ENCODE data around the gene RIMBP2. TPM values are rescaled to one million over a fixed set of nuclear protein-coding genes. Genes with fewer than 3 reads are reported as not detected.

Gene RIMBP2
- total and polyA plus RNA-seq, 9 of the 15 experiments (the other 6 are each of a cell fraction or from before 2014, with no cell fraction given): not detected

- intact Hi-C loops (cut with micrococcal nuclease): no loop called here
- ChIA-PET POLR2A (no interaction called here), CTCF (ENCODE audit: low intra/inter-chr PET ratio) (no interaction called here)
- Histone ChIP-seq H3K36me3 (ENCODE audit: control insufficient read depth, insufficient read depth, low read length) (no peaks in the 10 kb centered on the region), H3K4me1 (replicated peaks in 1 of 2; ENCODE audit: control insufficient read depth in 2 of 2, insufficient read depth in 2 of 2, low read length in 2 of 2) (no peaks in the 10 kb centered on the region), H3K4me3 (no peak overlapping the region), H3K27me3 (ENCODE audit: control insufficient read depth in 2 of 2, insufficient read depth in 2 of 2, low read length in 2 of 2) (peaks cover 26 to 69% of the 10 kb centered on the region in 2 experiments), H2AFZ (ENCODE audit: low read depth, low read length) (no peak overlapping the region), H3K9me3 (replicated peaks; ENCODE audit: control insufficient read depth, insufficient read depth, low read depth, low read length) (no peaks in the 10 kb centered on the region), H3K4me2 (ENCODE audit: insufficient read depth, low read length) (no peak overlapping the region), H3K27ac (ENCODE audit: extremely low read depth, low read depth, low read length) (no peak overlapping the region), H3K9me1 (ENCODE audit: control insufficient read depth, insufficient read depth, low read length) (no peaks in the 10 kb centered on the region), H3K9ac (ENCODE audit: insufficient read depth in 1 of 2, low read depth in 2 of 2, low read length in 2 of 2) (no peak overlapping the region), H4K20me1 (replicated peaks; ENCODE audit: control insufficient read depth, insufficient read depth, low read length) (peaks cover 9% of the 10 kb centered on the region; the same call in 1 of the 2 replicates), H3K79me2 (ENCODE audit: control insufficient read depth, insufficient read depth, low read length) (no peaks in the 10 kb centered on the region)
- DNase-seq (ENCODE audit: extremely low read depth in 1 of 4, low spot score in 3 of 4) (no peak), ATAC-seq (no peak), FAIRE-seq (no peak)
- in situ Hi-C loops (cut with MboI): no loop called here
- no TSS peak for BruUV-seq (replicated peaks)
- WGBS (ENCODE audit: insufficient coverage, low coverage, missing lambda C conversion rate): 3% methylated on average over 13 of the region's 22 CpGs
- TF ChIP-seq ZKSCAN8 (CRISPR knock-in tag; IDR thresholded peaks at IDR 0.05) (no peak), HOMEZ (CRISPR knock-in tag; IDR thresholded peaks at IDR 0.05) (no peak), SLC30A9 (CRISPR knock-in tag; IDR thresholded peaks at IDR 0.05) (no peak), PRPF4 (IDR thresholded peaks at IDR 0.05; ENCODE audit: insufficient read depth, low read depth, low read length, poor library complexity, severe bottlenecking) (no peak)
Measured at GRCh38 chr12:130434560-130434959, 281.5 kb downstream of the RIMBP2 start.

GRCh38 chr12:130433834-130434233, 282.3 kb downstream of the RIMBP2 start:
- ATAC-seq (no peak), FAIRE-seq (no peak), DNase-seq (ENCODE audit: extremely low read depth in 1 of 4, low spot score in 3 of 4) (no peak)
- Histone ChIP-seq H3K27me3 (ENCODE audit: control insufficient read depth in 2 of 2, insufficient read depth in 2 of 2, low read length in 2 of 2) (peaks cover 26 to 77% of the 10 kb centered on the region in 2 experiments), H3K36me3 (ENCODE audit: control insufficient read depth, insufficient read depth, low read length) (no peaks in the 10 kb centered on the region), H3K9ac (ENCODE audit: insufficient read depth in 1 of 2, low read depth in 2 of 2, low read length in 2 of 2) (no peak overlapping the region), H3K27ac (ENCODE audit: extremely low read depth, low read depth, low read length) (no peak overlapping the region), H3K4me3 (no peak overlapping the region), H3K9me3 (replicated peaks; ENCODE audit: control insufficient read depth, insufficient read depth, low read depth, low read length) (no peaks in the 10 kb centered on the region), H3K79me2 (ENCODE audit: control insufficient read depth, insufficient read depth, low read length) (no peaks in the 10 kb centered on the region), H3K4me1 (replicated peaks in 1 of 2; ENCODE audit: control insufficient read depth in 2 of 2, insufficient read depth in 2 of 2, low read length in 2 of 2) (no peaks in the 10 kb centered on the region), H4K20me1 (replicated peaks; ENCODE audit: control insufficient read depth, insufficient read depth, low read length) (peaks cover 11% of the 10 kb centered on the region; the same call in 1 of the 2 replicates), H2AFZ (ENCODE audit: low read depth, low read length) (no peak overlapping the region), H3K9me1 (ENCODE audit: control insufficient read depth, insufficient read depth, low read length) (no peaks in the 10 kb centered on the region), H3K4me2 (ENCODE audit: insufficient read depth, low read length) (no peak overlapping the region)
- POLR2A ChIA-PET: no interaction called here
- CTCF ChIA-PET (ENCODE audit: low intra/inter-chr PET ratio): no interaction called here
- intact Hi-C loops (cut with micrococcal nuclease): no loop called here
- 3% methylated on average over 13 of the region's 13 CpGs for WGBS (ENCODE audit: insufficient coverage, low coverage, missing lambda C conversion rate)
- in situ Hi-C loops (cut with MboI): no loop called here
- BruUV-seq (replicated peaks): no TSS peak
- TF ChIP-seq MEF2D (tag; conservative IDR thresholded peaks at IDR 0.05; ENCODE audit: low read depth) (no peak), E2F3 (CRISPR knock-in tag; IDR thresholded peaks at IDR 0.05) (no peak), ZNF280B (CRISPR knock-in tag; IDR thresholded peaks at IDR 0.05) (no peak), WHSC1 (IDR thresholded peaks at IDR 0.05; ENCODE audit: low read length) (no peak), ZC3H11A (IDR thresholded peaks at IDR 0.05; ENCODE audit: low read depth, low read length) (no peak), MAX (CRISPR knock-in tag; IDR thresholded peaks at IDR 0.05) (no peak), RBBP5 (IDR thresholded peaks at IDR 0.05; ENCODE audit: borderline replicate concordance, insufficient read depth, low read length, poor library complexity, severe bottlenecking) (no peak), ZNF75A (CRISPR knock-in tag; IDR thresholded peaks at IDR 0.05) (no peak), NR3C1 (CRISPR knock-in tag; IDR thresholded peaks at IDR 0.05) (no peak), TCF3 (CRISPR knock-in tag; IDR thresholded peaks at IDR 0.05) (no peak), CC2D1A (IDR thresholded peaks at IDR 0.05) (no peak)

Measured in K562 (cell line).